OCI-LY7 (cell line): ENCODE measurements around the gene TANC1. TPM values are rescaled to one million over a fixed set of nuclear protein-coding genes. Genes with fewer than 3 reads are reported as not detected.

Source experiments
- BruUV-seq: library from RNA; stranded (reverse); fragments of 400-500 nt; replicated peaks from 2 replicates; lab custom pipeline; 2021; lab: Mats Ljungman, UMichigan
- CTCF ChIA-PET: fragments of 300-600 bp; sonication (Branson Sonifier 250); formaldehyde crosslinking; loops from one replicate; lab custom pipeline; 2022; ENCODE audit warnings: antibody characterized with exemption; ENCODE audit not compliant: unreplicated experiment; lab: Charles Lee
- POLR2A ChIA-PET: fragments of 300-600 bp; sonication (Branson Sonifier 250); formaldehyde crosslinking; loops from one replicate; lab custom pipeline; 2022; ENCODE audit warnings: antibody characterized with exemption; lab: Charles Lee
- DNase-seq: peaks from one replicate; pipeline ENCODE4 v3.0.0-alpha.2; 2015; ENCODE audit warnings: low spot score
- H2AFZ ChIP-seq: fragments of 200-600 bp; sonication (generic), shearing (Covaris generic); 2 replicates; pipeline ENCODE4 v1.6.1; 2014; ENCODE audit warnings: mild to moderate bottlenecking, antibody characterized with exemption, low read length, moderate library complexity
- H3K27ac ChIP-seq: fragments of 200-600 bp; sonication (generic); 2 replicates; pipeline ENCODE4 v1.5.1; 2014; ENCODE audit warnings: mixed run types, low read depth, mild to moderate bottlenecking, moderate library complexity, low read length, inconsistent platforms; ENCODE audit not compliant: poor library complexity, severe bottlenecking
- H3K36me3 ChIP-seq: fragments of 200-600 bp; sonication (generic); 2 replicates; pipeline ENCODE4 v1.6.1; 2014; ENCODE audit warnings: mild to moderate bottlenecking, antibody characterized with exemption, low read length, moderate library complexity, mixed read lengths; ENCODE audit not compliant: insufficient read depth
- H3K4me1 ChIP-seq: fragments of 200-600 bp; sonication (generic); 2 replicates; pipeline ENCODE4 v1.5.1; 2014; ENCODE audit warnings: mild to moderate bottlenecking, low read length; ENCODE audit not compliant: insufficient read depth, poor library complexity, severe bottlenecking
- H3K4me2 ChIP-seq: fragments of 200-600 bp; sonication (generic); 2 replicates; pipeline ENCODE4 v1.6.1; 2014; ENCODE audit warnings: mild to moderate bottlenecking, low read length
- H3K4me3 ChIP-seq: fragments of 200-600 bp; sonication (generic); 2 replicates; pipeline ENCODE4 v1.5.1; 2014; ENCODE audit warnings: mild to moderate bottlenecking, low read depth, low read length; ENCODE audit not compliant: poor library complexity, severe bottlenecking
- H3K79me2 ChIP-seq: fragments of 200-600 bp; sonication (generic); 2 replicates; pipeline ENCODE4 v1.6.1; 2016; ENCODE audit warnings: low read depth, mild to moderate bottlenecking, low read length, moderate library complexity, mixed read lengths; ENCODE audit not compliant: insufficient read depth
- H3K9me2 ChIP-seq: fragments of 200-600 bp; sonication (generic); 2 replicates; pipeline ENCODE4 v1.6.1; 2016; ENCODE audit warnings: mild to moderate bottlenecking, low read length, mixed read lengths; ENCODE audit not compliant: insufficient read depth
- H3K9me3 ChIP-seq: fragments of 200-600 bp; sonication (generic); 2 replicates; pipeline ENCODE4 v1.6.1; 2014; ENCODE audit warnings: mild to moderate bottlenecking, mixed run types, low read length, mixed read lengths
- H4K20me1 ChIP-seq: fragments of 200-600 bp; sonication (generic); 2 replicates; pipeline ENCODE4 v1.6.1; 2014; ENCODE audit warnings: mild to moderate bottlenecking, antibody characterized with exemption, low read length, moderate library complexity, mixed read lengths; ENCODE audit not compliant: insufficient read depth
- EZH2phosphoT487 ChIP-seq: fragments of 200-600 bp; sonication (generic); IDR thresholded peaks from 2 replicates; pipeline ENCODE4 v1.6.1; 2018; ENCODE audit warnings: low read depth, borderline replicate concordance, mild to moderate bottlenecking, mixed run types, antibody characterized with exemption, low read length, moderate library complexity, mixed read lengths
- intact Hi-C: fragments of 100-400 bp; cut with micrococcal nuclease; formaldehyde crosslinking; loops from one replicate; pipeline ENCODE4 v1.10.0; 2022; ENCODE audit not compliant: unreplicated experiment
- total RNA-seq, 2 experiments: library from RNA; depleted of rRNA in 1 of 2; stranded (reverse); fragments of >200 nt in 1 of 2; shearing (Covaris generic) in 1 of 2; gene quantifications; 2 replicates each; pipeline ENCODE4 v1.2.3, GENCODE V29; 2014 to 2022
- TF ChIP-seq, protein P1 (sequence below): fragments of 200-600 bp; sonication (generic); conservative IDR thresholded peaks from 2 replicates; pipeline ENCODE4 v1.5.1; 2014; ENCODE audit warnings: mild to moderate bottlenecking, antibody characterized with exemption, low read length, moderate library complexity, mixed read lengths

The TANC1 gene
- total RNA-seq, 2 experiments from 2014 or later: 0.04 TPM; not detected in 1

DNA sequence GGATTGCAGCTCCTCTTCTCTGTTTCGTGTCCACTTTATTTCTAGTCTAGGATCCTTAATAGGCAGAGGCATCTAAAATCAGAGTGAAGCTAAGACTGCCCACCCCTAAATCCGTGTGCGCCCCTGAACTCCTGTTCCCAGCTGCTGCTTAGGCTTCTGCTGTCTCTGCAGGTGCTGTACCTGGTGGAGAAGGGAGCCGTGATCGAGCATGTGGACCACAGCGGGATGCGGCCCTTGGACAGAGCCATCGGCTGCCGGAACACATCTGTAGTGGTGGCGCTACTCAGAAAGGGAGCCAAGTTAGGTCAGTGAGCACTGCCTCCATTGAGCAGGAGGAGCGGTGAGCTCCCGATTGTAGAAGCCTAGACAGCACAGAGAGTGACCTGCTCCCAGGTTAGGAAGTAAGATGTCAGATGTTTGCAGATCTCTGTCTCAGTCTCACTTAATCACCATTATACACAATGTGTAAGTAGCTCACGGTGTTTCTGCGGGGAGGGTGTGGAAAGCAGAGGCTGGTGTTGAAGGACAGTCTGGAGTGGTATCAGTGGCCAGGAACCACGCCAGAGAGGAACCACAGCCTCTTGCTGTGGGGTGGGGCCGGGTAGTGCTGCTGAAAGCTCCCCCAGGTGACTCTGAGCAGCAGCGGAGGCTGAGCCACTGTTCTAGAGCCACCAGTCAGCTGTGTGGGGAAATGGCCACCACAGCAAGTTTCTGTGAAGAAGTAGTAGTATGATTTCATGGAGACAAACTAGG lies 255.8 kb downstream of the TANC1 start:
- no peak overlapping the region for H3K4me3 ChIP-seq
- DNase-seq: no peak
- intact Hi-C loops: no loop called here
- no peak overlapping the region for H3K4me2 ChIP-seq
- H4K20me1 ChIP-seq: no peaks in the 10 kb centered on the region
- no peaks in the 10 kb centered on the region for H3K36me3 ChIP-seq
- TF ChIP-seq, protein P1, sequence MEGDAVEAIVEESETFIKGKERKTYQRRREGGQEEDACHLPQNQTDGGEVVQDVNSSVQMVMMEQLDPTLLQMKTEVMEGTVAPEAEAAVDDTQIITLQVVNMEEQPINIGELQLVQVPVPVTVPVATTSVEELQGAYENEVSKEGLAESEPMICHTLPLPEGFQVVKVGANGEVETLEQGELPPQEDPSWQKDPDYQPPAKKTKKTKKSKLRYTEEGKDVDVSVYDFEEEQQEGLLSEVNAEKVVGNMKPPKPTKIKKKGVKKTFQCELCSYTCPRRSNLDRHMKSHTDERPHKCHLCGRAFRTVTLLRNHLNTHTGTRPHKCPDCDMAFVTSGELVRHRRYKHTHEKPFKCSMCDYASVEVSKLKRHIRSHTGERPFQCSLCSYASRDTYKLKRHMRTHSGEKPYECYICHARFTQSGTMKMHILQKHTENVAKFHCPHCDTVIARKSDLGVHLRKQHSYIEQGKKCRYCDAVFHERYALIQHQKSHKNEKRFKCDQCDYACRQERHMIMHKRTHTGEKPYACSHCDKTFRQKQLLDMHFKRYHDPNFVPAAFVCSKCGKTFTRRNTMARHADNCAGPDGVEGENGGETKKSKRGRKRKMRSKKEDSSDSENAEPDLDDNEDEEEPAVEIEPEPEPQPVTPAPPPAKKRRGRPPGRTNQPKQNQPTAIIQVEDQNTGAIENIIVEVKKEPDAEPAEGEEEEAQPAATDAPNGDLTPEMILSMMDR: no peak
- TF ChIP-seq EZH2phosphoT487: no peak
- no peak overlapping the region for H3K27ac ChIP-seq
- ChIA-PET POLR2A (no interaction called here), CTCF (no interaction called here)
- no peaks in the 10 kb centered on the region for H3K4me1 ChIP-seq
- no peak overlapping the region for H2AFZ ChIP-seq
- H3K9me3 ChIP-seq: no peaks in the 10 kb centered on the region
- no peaks in the 10 kb centered on the region for H3K79me2 ChIP-seq
- H3K9me2 ChIP-seq: no peaks in the 10 kb centered on the region
- BruUV-seq: no TSS peak

DNA sequence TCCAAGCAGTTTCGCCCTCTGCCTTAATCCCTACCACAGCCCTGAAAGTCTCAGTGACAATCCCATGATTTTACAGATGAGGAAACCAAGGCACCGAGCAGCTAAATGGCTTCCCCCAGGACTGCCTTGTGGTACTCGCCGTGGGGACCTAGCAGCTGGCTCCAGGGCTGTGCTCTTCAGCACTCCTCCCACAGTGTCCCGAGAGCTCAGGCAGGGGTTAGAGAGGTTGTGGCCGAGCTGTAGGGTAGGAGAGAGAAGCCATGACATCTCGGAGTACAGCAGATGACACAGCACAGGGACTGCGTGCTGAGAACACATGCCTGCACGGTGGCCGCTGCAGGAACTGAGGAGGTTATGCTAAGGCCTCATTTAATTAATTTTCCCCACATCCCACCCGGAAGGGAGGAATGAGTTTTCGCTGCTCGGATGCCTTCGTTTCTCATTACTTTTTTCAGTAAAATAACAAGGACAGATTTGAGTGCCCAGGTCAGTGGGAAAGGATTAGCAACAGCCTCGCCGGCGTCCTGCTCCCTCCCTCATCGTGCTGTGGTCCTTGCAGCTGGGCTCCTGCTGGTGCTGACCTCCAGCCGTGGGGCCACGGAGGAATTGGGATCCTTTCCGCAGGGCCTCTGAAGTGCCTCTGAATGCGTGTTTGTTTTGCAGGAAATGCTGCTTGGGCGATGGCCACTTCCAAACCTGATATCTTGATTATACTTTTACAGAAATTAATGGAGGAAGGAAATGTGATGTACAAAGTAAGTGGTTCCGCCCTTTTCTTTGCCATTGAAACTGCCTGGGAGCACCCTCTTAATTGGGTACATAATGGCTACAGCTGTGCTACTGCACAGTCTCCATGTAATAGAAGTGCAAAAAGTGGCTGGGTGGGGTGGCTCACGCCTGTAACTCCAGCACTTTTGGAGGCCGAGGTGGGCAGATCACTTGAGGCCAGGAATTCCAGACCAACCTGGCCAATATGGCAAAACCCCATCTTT lies 256.9 kb downstream of the TANC1 start:
- Histone ChIP-seq H2AFZ (no peak overlapping the region), H3K4me1 (no peaks in the 10 kb centered on the region), H3K4me3 (no peak overlapping the region), H3K9me3 (no peaks in the 10 kb centered on the region), H3K79me2 (no peaks in the 10 kb centered on the region), H4K20me1 (no peaks in the 10 kb centered on the region), H3K36me3 (no peaks in the 10 kb centered on the region), H3K4me2 (no peak overlapping the region), H3K27ac (no peak overlapping the region), H3K9me2 (no peaks in the 10 kb centered on the region)
- TF ChIP-seq, protein P1: no peak
- no peak for TF ChIP-seq EZH2phosphoT487
- ChIA-PET POLR2A (interaction anchor here (0.6 kb wide), 1 partner anchor 537 kb away, joined by 3 read pairs; no protein-coding TSS in a partner anchor), CTCF (no interaction called here)
- BruUV-seq: no TSS peak
- DNase-seq: no peak
- intact Hi-C loops: no loop called here
